ENCODE data around the gene ZNF839.

DNA sequence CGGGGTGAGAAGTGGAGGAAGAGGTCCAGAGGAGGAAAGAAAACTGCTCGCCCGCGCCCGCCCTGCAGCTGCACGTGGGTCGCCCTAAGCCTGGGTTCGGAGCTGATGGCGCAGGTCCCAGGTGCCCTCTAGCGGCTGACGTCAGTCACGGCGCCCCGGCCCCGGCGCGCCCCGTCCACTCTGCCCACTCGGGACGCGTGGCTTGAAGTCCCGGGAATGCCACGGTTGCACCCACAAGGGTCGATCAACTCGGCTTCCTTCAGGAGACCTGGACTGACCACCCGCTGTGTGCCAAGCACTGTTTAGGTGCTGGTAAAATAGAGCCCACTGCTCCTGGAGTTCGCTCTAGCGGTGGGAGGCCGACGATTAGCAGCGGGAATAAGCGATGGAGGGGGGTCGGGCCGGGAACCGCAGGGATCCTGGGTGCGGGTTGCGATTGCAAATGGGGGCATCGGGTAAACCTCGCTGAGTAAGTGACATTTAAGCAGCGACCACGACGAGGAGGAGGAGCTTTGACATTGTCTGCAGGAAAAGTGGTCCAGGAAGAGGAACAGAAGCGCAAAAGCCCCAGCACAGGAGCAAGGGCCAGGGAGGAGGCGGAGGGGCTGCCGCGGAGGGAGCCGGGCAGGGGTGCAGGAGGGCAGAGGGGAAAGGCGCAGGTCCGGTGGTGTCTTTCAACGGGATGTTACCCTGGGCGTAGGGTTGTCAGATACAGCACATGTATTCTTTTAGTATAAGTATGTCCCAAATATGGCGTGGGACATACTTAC, 5.1 kb upstream of the ZNF839 start:
- TF ChIP-seq CTCF (IDR thresholded peaks at IDR 0.05), result peak; percentile 98
- TF ChIP-seq ZFX (IDR thresholded peaks at IDR 0.05; ENCODE audit: borderline replicate concordance), result no peak
